ENCODE results near the gene FBXO40. TPM values are rescaled to one million over a fixed set of nuclear protein-coding genes. Genes with fewer than 3 reads are reported as not detected.
A peak's percentile ranks its signal among the peaks of the same experiment; 100 is the strongest.

FBXO40 gene
- total and polyA plus RNA-seq, 9 of the 15 experiments (the other 6 are each of a cell fraction or from before 2014, with no cell fraction given) = 0.01 to 0.05 (median 0.04) TPM; not detected in 3

DNA sequence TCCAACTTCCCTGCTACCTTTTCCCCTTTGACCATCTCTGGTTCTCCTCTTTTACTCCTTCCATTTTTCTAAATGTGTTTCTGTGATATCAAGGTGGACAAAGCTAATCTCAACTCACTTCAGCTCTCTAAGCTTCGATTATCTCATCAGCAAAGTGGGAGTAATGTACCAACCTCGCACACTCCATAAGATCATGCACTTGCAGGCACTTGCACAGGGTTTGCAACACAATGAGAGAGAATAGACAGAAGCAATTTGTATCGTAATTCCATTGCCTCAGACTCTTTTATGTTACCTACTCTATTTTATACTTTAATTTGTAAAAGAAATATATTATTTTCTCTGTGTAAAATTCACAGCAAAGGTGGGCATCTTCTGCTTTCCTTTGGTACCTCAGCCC is 40.4 kb upstream of the FBXO40 start:
- intact Hi-C loops (cut with micrococcal nuclease) = no loop called here
- Histone ChIP-seq H3K36me3 (ENCODE audit: control insufficient read depth, insufficient read depth, low read length) (no peaks in the 10 kb centered on the region), H2AFZ (ENCODE audit: low read depth, low read length) (peak overlapping the region; percentile 91), H3K27ac (ENCODE audit: extremely low read depth, low read depth, low read length) (no peak overlapping the region), H3K27me3 (ENCODE audit: control insufficient read depth in 2 of 2, insufficient read depth in 2 of 2, low read length in 2 of 2) (no peaks in the 10 kb centered on the region), H3K4me1 (replicated peaks in 1 of 2; ENCODE audit: control insufficient read depth in 2 of 2, insufficient read depth in 2 of 2, low read length in 2 of 2) (peaks cover 0 to 6% of the 10 kb centered on the region in 2 experiments; a peak in 3 of 5 replicates), H3K4me3 (no peak overlapping the region), H3K4me2 (ENCODE audit: insufficient read depth, low read length) (peak overlapping the region; percentile 73), H3K79me2 (ENCODE audit: control insufficient read depth, insufficient read depth, low read length) (no peaks in the 10 kb centered on the region), H3K9me3 (replicated peaks; ENCODE audit: control insufficient read depth, insufficient read depth, low read depth, low read length) (no peaks in the 10 kb centered on the region), H3K9me1 (ENCODE audit: control insufficient read depth, insufficient read depth, low read length) (no peaks in the 10 kb centered on the region), H3K9ac (ENCODE audit: insufficient read depth in 1 of 2, low read depth in 2 of 2, low read length in 2 of 2) (no peak overlapping the region), H4K20me1 (replicated peaks; ENCODE audit: control insufficient read depth, insufficient read depth, low read length) (no peaks in the 10 kb centered on the region)
- CTCF ChIA-PET (ENCODE audit: low intra/inter-chr PET ratio) = no interaction called here
- no TSS peak for BruUV-seq (replicated peaks)
- POLR2A ChIA-PET = no interaction called here
- in situ Hi-C loops (cut with MboI) = no loop called here
- TF ChIP-seq ZSCAN29 (IDR thresholded peaks at IDR 0.05) = no peak
- no peak for TF ChIP-seq BCL6 (CRISPR knock-in tag; IDR thresholded peaks at IDR 0.05)
- TF ChIP-seq ZNF707 (CRISPR knock-in tag; conservative IDR thresholded peaks at IDR 0.05) = no peak
- no peak for TF ChIP-seq ASH1L (IDR thresholded peaks at IDR 0.05; ENCODE audit: borderline replicate concordance, low read depth, partially characterized antibody)
- TF ChIP-seq ARID1B (IDR thresholded peaks at IDR 0.05) = no peak
- no peak for TF ChIP-seq SP2 (IDR thresholded peaks at IDR 0.05; ENCODE audit: extremely low read depth, low read depth, low read length, poor library complexity, severe bottlenecking)
- TF ChIP-seq, protein P1, sequence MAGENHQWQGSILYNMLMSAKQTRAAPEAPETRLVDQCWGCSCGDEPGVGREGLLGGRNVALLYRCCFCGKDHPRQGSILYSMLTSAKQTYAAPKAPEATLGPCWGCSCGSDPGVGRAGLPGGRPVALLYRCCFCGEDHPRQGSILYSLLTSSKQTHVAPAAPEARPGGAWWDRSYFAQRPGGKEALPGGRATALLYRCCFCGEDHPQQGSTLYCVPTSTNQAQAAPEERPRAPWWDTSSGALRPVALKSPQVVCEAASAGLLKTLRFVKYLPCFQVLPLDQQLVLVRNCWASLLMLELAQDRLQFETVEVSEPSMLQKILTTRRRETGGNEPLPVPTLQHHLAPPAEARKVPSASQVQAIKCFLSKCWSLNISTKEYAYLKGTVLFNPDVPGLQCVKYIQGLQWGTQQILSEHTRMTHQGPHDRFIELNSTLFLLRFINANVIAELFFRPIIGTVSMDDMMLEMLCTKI (IDR thresholded peaks at IDR 0.05; ENCODE audit: partially characterized antibody) = no peak
- no peak for TF ChIP-seq HNRNPH1 (optimal IDR thresholded peaks at IDR 0.05; ENCODE audit: low read depth, low read length)
- TF ChIP-seq, protein P2, sequence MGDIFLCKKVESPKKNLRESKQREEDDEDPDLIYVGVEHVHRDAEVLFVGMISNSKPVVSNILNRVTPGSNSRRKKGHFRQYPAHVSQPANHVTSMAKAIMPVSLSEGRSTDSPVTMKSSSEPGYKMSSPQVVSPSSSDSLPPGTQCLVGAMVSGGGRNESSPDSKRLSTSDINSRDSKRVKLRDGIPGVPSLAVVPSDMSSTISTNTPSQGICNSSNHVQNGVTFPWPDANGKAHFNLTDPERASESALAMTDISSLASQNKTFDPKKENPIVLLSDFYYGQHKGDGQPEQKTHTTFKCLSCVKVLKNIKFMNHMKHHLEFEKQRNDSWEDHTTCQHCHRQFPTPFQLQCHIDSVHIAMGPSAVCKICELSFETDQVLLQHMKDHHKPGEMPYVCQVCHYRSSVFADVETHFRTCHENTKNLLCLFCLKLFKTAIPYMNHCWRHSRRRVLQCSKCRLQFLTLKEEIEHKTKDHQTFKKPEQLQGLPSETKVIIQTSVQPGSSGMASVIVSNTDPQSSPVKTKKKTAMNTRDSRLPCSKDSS (IDR thresholded peaks at IDR 0.05; ENCODE audit: low read depth, partially characterized antibody) = no peak
- TF ChIP-seq, protein P3, sequence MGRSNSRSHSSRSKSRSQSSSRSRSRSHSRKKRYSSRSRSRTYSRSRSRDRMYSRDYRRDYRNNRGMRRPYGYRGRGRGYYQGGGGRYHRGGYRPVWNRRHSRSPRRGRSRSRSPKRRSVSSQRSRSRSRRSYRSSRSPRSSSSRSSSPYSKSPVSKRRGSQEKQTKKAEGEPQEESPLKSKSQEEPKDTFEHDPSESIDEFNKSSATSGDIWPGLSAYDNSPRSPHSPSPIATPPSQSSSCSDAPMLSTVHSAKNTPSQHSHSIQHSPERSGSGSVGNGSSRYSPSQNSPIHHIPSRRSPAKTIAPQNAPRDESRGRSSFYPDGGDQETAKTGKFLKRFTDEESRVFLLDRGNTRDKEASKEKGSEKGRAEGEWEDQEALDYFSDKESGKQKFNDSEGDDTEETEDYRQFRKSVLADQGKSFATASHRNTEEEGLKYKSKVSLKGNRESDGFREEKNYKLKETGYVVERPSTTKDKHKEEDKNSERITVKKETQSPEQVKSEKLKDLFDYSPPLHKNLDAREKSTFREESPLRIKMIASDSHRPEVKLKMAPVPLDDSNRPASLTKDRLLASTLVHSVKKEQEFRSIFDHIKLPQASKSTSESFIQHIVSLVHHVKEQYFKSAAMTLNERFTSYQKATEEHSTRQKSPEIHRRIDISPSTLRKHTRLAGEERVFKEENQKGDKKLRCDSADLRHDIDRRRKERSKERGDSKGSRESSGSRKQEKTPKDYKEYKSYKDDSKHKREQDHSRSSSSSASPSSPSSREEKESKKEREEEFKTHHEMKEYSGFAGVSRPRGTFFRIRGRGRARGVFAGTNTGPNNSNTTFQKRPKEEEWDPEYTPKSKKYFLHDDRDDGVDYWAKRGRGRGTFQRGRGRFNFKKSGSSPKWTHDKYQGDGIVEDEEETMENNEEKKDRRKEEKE (IDR thresholded peaks at IDR 0.05; ENCODE audit: borderline replicate concordance in 1 of 2, control insufficient read depth in 1 of 2, low read depth in 2 of 2, low read length in 1 of 2) = no peak
- TF ChIP-seq ZNF780A (CRISPR knock-in tag; IDR thresholded peaks at IDR 0.05) = no peak
- TF ChIP-seq, protein P4, sequence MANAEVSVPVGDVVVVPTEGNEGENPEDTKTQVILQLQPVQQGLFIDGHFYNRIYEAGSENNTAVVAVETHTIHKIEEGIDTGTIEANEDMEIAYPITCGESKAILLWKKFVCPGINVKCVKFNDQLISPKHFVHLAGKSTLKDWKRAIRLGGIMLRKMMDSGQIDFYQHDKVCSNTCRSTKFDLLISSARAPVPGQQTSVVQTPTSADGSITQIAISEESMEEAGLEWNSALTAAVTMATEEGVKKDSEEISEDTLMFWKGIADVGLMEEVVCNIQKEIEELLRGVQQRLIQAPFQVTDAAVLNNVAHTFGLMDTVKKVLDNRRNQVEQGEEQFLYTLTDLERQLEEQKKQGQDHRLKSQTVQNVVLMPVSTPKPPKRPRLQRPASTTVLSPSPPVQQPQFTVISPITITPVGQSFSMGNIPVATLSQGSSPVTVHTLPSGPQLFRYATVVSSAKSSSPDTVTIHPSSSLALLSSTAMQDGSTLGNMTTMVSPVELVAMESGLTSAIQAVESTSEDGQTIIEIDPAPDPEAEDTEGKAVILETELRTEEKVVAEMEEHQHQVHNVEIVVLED (CRISPR knock-in tag; IDR thresholded peaks at IDR 0.05) = no peak
- no peak for TF ChIP-seq KAT8 (IDR thresholded peaks at IDR 0.05; ENCODE audit: low read depth)
- WGBS (ENCODE audit: insufficient coverage, low coverage, missing lambda C conversion rate) = 5% methylated on average over 3 of the region's 3 CpGs
- ATAC-seq (peak; percentile 42), DNase-seq (ENCODE audit: extremely low read depth in 1 of 4, low spot score in 3 of 4) (no peak), FAIRE-seq (no peak)
